ENCODE results near the gene KRTAP2-4.
"Not testable (repeated sequence)": the region's sequence is repeated elsewhere in the genome, so short reads cannot be mapped to it uniquely, and the experiment has no call there.

Gene KRTAP2-4

DNA sequence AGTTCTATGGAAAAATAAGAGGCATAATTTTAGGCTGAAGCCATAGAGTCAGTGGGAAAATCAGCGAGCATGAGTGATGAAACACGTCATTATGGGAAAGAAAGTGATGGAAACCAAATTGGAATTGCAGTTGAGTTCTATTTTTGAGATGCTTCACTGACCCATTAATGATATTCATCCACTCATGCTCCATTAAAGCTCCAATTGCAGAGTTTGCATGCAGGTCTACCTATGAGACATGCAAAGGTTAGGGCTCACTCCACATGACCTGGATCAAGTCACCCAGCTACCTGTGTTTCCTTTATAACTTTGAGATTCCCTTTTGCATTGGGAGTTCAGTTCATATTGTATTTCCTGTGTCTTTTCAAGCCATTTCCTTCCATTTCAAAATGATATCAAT is 8.0 kb upstream of the KRTAP2-4 start:
- no peak overlapping the region for H3K4me3 ChIP-seq (ENCODE audit: low read length)
- DNase-seq (ENCODE audit: low read depth), result no peak
- TF ChIP-seq, protein P1, sequence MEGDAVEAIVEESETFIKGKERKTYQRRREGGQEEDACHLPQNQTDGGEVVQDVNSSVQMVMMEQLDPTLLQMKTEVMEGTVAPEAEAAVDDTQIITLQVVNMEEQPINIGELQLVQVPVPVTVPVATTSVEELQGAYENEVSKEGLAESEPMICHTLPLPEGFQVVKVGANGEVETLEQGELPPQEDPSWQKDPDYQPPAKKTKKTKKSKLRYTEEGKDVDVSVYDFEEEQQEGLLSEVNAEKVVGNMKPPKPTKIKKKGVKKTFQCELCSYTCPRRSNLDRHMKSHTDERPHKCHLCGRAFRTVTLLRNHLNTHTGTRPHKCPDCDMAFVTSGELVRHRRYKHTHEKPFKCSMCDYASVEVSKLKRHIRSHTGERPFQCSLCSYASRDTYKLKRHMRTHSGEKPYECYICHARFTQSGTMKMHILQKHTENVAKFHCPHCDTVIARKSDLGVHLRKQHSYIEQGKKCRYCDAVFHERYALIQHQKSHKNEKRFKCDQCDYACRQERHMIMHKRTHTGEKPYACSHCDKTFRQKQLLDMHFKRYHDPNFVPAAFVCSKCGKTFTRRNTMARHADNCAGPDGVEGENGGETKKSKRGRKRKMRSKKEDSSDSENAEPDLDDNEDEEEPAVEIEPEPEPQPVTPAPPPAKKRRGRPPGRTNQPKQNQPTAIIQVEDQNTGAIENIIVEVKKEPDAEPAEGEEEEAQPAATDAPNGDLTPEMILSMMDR (conservative IDR thresholded peaks at IDR 0.05; ENCODE audit: low read depth, low read length), result no peak

DNA sequence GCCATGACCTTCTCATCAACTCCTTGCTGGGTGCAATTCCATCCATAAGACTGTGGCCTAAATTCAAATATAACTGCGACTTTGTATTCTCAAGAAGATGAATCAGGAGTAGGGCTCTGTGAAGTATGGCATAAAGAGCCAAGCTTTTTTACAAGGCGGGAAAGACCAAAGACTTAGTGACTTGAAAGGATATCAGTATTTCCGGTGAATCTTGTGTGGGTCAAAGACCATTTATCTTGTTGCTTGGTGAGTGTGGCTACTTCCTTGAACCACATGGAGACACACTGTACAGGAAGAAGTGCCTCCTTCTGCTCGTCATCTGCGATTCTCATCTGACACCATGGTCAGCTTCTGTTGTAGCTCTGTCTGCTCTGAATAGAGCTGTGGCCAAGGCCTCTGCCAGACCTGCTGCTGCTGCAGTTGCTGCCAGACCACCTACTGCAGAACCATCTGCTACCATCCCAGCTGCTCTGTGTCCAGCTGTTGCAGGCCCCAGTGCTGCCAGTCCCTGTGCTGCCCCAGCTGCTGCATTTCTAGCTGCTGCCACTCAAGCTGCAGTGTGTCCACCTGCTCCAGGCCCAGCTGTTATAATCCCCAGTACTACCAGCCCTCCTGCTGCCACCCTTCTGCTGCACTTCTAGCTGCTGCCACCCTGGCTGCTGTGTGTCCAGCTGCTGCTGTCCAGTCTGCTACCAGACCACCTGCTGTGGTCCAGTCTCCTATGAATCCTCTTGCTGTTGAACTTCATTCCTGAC is 6.1 kb upstream of the KRTAP2-4 start:
- TF ChIP-seq, protein P1 (conservative IDR thresholded peaks at IDR 0.05; ENCODE audit: low read depth, low read length), result no peak
- no peak overlapping the region for H3K4me3 ChIP-seq (ENCODE audit: low read length)
- DNase-seq (ENCODE audit: low read depth), result no peak

DNA sequence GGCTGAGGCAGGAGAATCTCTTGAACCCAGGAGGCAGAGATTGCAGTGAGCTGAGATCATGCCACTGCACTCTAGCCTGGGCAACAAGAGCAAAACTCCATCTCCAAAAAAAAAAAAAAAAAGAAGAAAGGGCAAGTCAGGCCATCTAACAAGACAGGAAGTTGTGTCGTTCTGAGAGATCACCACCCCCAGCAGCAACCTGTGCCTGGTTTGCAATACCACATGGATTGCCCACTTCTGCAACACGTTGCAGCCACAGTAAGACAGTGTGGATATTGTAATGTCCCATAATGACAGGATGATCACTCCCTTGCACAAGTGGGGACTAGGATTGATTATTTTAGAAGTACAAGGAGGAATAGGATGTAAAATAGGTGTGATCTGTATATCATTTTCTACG is 3.4 kb upstream of the KRTAP2-4 start:
- TF ChIP-seq, protein P1 (conservative IDR thresholded peaks at IDR 0.05; ENCODE audit: low read depth, low read length), result no peak
- no peak for DNase-seq (ENCODE audit: low read depth)
- no peak overlapping the region for H3K4me3 ChIP-seq (ENCODE audit: low read length)

DNA sequence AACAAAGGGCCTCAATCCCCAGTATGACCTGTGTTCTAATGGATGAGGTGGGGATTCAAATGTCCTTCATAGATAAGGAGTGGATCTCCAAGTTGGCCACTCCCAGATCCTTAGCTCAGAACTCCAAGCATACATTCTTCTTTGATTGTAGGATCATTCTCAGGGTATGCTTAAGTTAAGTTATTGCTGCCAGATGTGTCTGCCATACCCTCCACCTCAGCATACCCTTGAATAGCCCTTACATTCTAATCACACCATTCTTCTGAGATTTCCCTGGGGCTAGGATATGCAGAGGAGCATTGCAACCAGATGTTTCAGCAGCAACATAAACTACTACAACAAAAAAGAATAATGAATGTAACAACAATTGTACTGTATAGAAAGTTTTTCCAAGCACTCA is 1.6 kb upstream of the KRTAP2-4 start:
- TF ChIP-seq, protein P1 (conservative IDR thresholded peaks at IDR 0.05; ENCODE audit: low read depth, low read length), result no peak
- H3K4me3 ChIP-seq (ENCODE audit: low read length), result no peak overlapping the region
- no peak for DNase-seq (ENCODE audit: low read depth)

DNA sequence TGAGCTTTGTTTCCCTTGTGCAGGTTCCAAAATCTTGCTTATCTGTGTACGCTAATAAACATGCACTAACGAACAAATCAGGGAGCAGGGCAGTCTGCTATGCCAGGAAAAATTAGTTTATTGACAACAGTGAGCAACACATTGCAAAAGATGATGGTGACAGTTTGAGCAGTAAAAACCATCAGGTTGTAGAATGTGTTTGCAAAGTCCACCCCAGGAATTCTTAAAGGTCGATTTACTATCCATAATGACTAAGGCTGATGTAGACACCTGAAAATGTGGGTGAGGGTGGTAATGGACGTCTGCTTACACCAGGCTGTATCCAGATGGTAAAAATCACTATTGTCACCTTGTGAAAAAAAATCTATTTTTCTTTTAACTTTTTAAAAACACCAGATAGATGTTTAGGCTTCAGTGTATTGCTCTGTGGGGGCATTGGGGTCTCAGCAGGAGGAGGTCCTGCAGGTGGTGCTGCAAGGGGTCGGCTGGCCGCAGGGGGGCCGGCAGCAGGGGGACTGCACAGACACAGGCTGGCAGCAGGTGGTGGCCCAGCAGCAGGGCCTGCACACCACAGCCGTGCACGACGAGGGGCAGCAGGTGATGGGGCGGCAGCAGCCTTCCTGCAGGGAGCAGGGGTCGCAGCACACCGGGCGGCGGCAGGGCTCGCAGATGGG is 526 bp downstream of the KRTAP2-4 start:
- not testable (repeated sequence) for DNase-seq (ENCODE audit: low read depth); H3K4me3 ChIP-seq (ENCODE audit: low read length)

DNA sequence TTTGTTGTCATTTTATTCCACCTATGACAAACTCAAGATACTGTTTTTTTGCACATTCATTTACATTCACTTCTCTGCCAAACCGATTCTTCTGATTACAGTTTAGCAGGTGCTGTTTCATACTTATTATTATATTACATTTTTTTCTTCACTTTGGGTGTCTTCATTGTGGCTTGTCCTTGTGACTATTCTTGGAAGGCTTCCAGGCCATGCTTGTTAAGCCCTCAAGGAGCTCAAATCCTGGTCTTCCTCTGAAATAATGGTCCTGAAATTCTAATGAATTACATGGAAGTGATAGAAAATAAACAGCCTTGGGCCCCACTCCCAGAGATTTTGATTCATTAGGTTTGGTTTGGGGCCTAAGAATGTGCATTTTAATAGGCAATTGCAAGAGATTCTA is 1.4 kb downstream of the KRTAP2-4 start:
- DNase-seq (ENCODE audit: low read depth), result no peak
- H3K4me3 ChIP-seq (ENCODE audit: low read length), result no peak overlapping the region
- TF ChIP-seq, protein P1 (conservative IDR thresholded peaks at IDR 0.05; ENCODE audit: low read depth, low read length), result no peak

DNA sequence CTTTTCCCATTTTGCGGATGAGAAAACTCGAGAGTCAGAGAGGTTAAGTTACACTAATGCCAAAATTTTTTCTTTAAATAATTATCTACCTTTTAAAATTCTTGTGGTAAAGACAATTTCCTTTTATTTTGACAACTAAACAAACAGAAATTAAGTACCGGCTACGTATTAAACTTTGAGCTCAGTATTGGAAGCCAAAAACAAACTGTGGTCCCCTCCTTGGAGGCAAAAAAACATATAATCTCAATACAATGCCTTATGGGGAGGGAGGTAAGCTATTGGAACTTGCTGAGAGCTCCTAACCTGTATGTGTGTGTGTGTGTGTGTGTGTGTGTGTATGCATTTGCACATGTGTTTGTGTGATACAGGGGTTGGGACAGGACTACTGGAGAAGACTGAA is 2.2 kb downstream of the KRTAP2-4 start:
- TF ChIP-seq, protein P1 (conservative IDR thresholded peaks at IDR 0.05; ENCODE audit: low read depth, low read length), result no peak
- H3K4me3 ChIP-seq (ENCODE audit: low read length), result no peak overlapping the region
- no peak for DNase-seq (ENCODE audit: low read depth)
